ENCODE results near the gene ARHGEF35.
"Not testable (repeated sequence)": the region's sequence is repeated elsewhere in the genome, so short reads cannot be mapped to it uniquely, and the experiment has no call there.

Gene ARHGEF35

DNA sequence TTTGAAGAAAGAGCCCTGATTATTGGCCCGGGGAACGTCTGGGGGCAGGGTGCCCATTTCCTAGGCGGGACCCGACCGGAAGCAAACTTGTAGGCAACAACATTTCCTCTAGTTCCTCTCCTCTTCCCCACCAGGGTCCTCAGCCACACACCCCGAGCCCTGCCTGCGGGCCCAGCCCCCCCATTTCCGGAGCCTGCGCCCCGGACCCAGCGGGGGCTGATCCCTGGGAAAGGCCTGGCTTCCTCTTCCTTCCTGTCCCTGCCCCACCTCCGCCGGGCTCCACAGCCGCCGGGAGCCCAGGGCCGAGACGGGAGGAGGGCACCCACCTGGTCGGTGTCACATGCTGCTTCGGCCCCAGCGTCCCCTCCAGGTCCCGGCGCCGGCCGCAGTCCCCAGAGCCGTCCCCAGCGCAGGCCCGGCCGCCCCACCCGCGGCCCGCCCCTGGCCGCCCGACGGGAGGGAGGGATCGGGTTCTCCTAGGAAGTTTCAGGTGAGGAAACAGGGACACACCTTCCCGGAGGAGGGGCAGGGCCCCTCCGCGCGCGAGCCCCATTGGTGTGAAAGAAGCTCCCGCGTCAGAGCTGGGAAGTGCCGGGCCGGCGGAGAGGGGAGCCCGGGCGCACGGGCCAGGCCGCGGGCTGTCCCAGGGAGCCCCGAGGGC is at the start of gene ARHGEF35:
TSS of gene ARHGEF35 (minus strand) at position 622 of the 661 bp plus-strand sequence. CDS start 7,450 bp downstream, outside the sequence.
- not testable (repeated sequence) for DNase-seq

DNA sequence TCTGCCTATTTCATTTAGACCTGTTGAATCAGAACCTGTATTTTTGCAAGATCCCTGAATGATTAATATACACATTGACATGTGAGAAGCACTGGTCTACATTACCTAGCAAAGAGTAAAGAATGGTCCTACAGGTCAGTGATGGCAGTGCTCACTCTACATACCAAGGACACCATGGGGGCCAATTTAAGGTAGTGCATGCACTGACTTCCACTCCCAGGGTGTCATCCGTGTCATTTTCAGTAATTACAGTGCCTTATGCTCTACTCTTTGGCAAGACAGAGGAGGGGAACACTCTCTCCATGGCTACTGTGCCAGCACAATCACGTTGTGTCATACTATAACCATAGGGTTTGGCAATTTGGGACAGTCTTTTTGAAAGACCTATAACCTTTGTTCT is 49.7 kb upstream of the ARHGEF35 start:
- not testable (repeated sequence) for DNase-seq

DNA sequence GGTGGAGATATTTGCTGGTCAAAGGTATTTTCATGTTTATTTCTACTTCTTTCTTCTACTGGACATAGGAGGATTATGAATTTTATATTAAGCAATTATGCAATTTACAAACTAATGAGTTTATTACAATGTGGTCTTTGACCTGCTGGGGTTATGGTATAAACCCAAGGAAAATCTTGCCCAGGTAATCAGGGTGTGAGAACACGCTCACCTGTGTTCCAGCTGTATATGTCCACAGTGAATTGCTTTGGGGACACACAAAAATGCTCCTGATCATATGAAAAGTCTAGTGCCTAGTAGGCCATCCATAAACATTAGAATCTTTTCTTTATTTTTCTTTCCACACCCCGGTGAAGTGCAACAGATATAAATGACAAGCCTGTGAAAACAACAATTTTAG is 43.7 kb upstream of the ARHGEF35 start, which contains the start of gene OR2A42:
TSS of gene OR2A42 (minus strand) at position 241 of the 400 bp plus-strand sequence. CDS start 6,762 bp downstream, outside the sequence.
- not testable (repeated sequence) for DNase-seq

DNA sequence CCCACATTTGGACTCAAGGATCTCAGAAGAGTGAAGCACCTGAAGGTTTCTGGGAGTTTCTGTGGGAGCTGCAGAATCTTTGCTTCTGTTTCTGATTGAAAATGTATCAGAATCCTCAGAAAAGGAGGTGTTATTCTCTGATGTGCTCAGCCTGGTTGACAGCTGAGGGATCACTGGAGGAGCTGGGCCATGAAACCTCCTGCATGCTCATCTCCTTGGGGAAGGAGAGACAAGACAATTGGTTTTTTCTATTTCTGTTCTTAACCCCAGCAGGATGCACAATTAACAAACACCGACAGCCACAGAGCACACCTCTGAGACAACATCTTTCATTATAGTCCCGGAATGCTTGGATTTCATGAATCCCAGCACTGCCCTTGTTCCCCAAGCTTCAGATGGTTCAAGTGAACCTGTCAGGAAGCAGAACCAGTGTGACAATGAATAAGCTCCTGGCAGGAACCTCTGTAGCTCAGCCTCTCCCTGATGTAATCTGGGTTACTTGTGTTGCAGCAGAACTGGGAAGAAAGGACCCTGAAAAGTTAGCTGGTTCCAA is 43.0 kb upstream of the ARHGEF35 start:
- DNase-seq = not testable (repeated sequence)

DNA sequence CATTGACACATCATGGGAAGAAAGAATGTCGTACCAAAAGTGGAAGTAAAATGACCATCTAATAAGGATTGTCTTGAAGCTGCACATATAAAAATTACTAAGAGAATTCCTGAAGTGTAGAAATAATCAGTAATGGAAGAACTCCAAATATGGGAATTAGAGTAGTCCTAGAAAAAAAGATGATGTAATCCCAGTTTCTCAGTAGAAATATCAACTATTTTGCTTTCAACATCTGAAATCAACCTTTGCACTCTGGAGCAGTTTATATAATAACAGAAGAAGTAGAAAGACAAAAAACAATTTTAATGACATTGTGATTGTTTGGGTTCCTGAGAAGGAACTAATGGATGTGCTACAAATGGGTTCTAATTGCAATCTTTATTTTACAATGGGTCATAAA is 37.4 kb upstream of the ARHGEF35 start:
- DNase-seq = not testable (repeated sequence)

DNA sequence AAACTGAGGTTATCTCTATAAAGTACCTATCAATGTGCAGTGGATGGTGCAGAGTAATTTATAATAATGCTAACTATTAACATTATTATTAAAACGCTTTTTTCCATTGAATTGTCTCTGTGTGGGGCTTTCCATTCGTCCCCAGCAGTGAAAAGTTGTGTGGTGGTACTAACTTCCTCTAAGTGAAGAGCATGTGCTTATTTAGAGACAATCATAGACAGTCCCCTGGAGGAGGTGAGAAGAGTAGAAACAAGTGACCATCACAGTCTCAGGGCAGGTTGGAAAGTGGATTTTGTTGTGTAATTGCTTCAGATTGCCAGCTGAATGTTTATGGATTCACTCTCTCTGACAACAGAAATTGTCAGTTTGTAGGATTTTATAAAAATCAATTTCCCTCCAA is 35.4 kb upstream of the ARHGEF35 start:
- not testable (repeated sequence) for DNase-seq

DNA sequence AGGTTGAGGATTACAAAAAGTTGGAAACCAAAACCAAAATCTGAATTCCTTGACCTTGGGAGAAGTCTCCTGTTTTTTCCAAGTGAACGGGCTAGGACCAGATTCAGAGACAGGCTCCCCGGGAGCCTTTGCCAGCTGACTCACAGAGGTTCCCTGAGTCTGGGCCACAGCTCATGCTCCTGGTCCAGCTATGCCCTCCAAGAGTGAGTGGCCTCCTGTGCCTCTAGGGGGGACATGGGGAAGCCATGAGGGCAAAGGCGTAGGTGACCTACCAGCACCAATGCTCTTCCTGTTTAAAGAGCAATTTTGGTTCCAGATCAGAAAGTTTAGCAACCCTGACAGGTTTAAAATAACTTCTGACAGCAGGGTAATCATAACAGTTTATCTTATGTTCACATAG is 33.2 kb upstream of the ARHGEF35 start:
- not testable (repeated sequence) for DNase-seq

DNA sequence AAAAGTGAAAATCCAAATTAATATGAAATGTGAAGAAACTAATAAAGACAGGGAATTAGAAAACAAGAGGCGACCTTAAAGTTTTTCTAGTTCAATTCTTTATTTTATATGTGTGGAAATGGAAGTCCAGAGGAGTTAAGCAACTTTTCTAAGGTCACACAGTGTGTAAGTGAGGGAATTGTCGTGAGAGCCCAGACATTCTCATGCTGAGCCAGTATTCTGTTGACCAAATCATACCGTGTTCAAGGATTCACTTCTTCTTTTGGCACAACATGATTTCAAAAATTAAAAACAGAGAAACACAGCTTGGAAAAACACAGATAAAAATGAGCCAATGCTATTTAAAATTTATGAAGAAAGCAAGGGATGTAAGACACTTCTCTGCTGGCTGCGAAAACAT is 31.2 kb upstream of the ARHGEF35 start:
- DNase-seq = not testable (repeated sequence)

DNA sequence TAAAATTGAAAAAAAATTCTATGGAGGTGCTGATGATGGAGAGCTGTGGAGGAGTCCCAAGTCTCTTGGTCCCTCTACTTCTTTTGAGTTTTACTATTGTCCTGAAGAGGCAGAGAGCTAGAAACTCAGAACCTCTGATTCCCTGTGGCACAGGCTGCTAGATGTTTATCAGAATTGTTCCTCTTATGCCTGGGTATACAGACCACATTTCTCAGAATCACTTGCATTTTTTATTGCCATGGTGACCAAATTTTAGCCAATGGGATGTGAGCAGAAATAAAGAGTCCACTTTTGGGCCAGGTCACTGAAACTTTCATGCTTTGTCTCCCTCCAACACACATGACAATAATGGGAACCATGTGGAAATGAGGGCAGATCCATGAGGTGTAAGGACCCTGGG is 28.0 kb upstream of the ARHGEF35 start:
- DNase-seq = not testable (repeated sequence)

DNA sequence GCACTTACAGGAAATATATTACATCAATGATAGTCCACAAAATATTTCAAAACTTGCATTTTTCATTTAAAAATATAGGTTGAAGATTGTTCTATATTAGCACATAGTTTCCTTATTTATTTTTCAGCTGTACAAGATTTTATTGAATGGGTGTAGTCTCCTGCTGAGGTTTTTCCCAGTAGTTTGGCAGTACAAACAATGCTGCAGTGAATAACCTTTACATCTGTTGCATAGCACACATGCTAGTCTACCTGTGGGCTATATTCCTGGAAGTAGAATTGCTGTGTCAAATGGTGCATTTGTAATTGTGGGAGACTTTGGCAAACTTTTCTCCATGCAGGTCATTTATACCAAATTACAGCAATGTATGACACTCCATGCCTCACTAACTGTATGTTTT is 24.9 kb upstream of the ARHGEF35 start:
- not testable (repeated sequence) for DNase-seq

DNA sequence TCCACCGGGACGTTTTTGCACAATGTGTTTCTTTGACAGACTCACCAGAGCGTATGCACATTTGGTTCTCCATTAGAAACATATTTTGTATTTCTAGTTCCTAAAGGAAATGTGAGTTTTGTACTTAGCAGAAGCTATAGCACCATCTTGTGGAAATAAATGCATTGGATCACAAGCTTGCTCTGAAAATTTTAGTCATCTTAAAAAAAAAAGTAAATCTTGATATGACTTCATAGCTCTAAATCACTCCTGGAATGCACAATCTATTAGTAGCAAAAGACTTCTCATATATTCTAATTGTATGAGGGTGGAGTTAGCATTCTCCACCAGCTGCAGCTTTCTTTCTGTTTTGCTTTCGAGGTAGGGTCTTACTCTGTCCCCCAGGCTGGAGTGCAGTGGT is 23.5 kb upstream of the ARHGEF35 start:
- DNase-seq = not testable (repeated sequence)

DNA sequence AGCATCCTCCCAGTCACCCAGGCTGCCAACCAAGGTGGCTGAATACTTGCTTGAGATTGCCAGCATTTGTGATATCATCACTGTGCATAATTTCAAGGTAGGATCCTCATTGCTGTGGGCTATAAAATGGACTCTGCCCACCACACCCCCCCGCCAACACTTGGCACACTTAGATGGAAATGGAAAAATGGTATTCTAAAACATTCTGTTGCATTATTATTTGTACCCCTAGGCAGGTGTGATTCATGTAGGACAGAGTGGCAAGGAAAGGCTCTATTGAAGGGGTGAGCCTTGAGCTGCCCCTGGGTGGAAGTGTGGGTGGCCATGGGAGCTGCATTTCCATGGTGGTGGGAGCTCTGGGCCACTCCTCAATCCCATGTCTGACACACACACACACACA is 22.9 kb upstream of the ARHGEF35 start:
- DNase-seq = not testable (repeated sequence)

DNA sequence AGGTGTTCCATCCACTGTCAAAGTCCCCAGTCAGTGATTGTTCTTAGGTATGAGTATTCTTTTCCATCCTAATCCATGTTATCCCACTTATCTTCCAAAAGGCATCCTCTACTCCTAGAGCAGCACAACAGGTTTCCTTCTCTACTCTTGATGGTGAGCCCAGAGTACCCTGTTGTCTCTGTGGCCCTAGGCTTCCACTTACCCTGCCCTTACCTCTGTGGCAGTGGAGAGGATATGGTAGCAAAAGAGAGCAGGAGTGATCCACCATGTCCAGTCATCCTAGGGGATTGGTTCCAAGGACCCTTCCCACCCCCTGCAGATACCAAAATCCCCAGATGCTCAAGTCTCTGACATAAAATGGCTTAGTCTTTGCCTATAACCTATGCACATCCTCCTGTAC is 21.6 kb upstream of the ARHGEF35 start:
- DNase-seq = not testable (repeated sequence)

DNA sequence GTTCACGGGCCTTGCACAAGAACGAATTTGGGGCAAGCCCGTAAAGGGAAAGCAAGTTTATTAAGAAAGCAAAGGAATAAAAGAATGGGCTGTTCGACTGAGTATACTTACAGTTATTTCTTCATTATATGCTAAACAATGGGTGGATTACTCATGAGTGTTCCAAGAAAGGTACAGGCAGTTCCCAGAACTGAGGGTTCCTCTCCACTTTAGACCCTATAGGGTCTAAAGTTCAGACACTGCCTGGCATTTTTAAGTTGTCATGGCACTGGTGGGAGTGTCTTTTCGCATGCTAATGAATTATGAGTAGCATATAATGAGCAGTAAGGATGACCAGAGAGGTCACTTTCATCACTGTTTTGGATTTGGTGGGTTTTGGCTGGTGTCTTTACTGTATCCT is 9.7 kb upstream of the ARHGEF35 start:
- not testable (repeated sequence) for DNase-seq

DNA sequence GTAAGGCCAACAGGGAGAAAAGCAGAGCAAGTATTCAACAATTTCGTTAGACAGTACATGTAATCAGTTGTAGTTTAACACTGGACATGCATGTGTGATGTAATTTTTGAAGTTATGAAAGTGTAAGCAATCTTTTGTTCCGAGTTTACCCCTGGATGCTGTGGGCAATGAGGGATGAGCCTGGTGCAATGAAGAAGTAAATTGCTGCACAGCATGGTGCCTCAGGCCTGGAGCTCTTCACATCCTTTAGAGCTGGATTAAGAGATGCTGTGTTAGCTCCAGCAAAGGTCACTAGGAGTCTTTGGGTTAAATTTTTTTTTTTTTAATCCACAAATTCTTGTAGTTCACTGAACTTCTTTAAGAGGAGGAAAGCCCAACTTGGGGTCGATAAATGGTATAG is 7.5 kb upstream of the ARHGEF35 start:
- not testable (repeated sequence) for DNase-seq

DNA sequence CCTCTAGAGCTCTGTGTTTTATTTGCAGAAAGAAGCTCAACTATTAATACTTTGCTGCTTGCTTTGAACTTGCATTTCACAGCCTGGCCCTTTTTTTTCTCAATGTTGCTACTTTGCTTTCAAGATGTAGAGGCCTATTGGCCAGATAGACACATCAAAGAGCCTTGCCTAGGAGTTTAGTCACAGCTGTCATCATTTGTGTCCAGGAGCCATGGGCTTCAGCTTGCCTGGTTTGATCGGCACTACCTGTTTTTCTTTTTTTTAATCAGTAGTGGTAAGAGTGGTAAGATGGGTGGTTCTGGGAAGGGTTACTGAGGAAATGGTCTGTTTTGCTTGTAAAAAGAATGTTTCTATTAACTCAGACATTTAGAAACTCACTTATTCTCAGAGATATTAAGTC is 6.3 kb upstream of the ARHGEF35 start:
- not testable (repeated sequence) for DNase-seq

DNA sequence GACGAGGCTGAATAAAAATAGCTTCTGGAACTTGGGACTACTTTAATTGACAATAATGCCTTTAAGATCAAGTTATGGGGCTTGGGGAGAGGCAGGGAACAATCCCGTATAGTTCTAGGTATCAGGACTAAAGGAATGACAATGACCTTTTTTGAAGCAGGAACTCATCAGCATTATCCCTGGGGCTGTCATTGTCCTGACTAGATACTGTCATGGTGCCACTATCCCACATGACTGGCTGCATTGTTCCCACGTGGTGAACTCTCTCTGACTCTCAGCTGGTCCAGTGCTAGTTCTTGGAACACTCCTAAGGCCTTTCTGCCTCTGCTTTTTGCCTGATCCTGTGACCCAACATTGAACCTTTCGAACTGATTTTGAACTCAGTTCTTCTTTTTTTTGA is 3.3 kb upstream of the ARHGEF35 start:
- not testable (repeated sequence) for DNase-seq

DNA sequence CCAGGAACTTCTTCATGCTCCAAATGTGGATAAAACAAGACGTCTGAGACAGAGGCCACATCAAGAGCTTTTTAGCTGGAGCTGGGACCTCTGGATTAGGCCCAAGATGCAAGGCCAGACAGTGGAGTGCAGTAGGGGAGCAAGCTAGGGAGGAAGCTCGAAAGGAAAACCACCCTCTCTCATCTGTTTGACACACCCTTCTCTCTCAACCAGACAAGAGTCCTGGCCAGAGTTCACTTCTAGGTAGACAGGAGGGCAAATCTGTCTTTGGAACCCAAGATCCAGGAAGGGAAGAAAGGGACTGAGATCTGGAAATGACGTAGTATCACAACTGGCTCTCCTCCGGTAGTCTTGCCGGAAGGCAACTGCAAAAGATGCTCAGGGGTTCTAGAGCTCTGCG is 1.2 kb downstream of the ARHGEF35 start:
- DNase-seq = not testable (repeated sequence)

DNA sequence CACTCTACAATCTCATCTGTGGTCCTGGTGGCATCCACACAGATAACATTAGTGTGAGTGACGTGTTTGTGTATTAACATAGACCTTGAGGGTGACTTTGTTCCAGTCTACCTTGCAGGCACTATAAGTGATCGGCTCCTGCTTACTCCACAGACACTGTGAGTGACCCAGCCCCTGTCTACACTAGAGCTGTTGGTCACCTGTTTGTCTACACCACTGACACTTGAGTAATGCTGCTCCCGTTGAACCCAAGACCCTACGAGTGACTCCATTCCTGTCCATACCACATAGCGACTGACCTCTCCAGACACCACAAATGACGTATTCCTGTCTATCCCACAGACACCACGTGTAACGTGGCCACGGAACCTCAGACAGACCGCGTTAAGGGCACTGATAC is 1.9 kb downstream of the ARHGEF35 start:
- DNase-seq = not testable (repeated sequence)

DNA sequence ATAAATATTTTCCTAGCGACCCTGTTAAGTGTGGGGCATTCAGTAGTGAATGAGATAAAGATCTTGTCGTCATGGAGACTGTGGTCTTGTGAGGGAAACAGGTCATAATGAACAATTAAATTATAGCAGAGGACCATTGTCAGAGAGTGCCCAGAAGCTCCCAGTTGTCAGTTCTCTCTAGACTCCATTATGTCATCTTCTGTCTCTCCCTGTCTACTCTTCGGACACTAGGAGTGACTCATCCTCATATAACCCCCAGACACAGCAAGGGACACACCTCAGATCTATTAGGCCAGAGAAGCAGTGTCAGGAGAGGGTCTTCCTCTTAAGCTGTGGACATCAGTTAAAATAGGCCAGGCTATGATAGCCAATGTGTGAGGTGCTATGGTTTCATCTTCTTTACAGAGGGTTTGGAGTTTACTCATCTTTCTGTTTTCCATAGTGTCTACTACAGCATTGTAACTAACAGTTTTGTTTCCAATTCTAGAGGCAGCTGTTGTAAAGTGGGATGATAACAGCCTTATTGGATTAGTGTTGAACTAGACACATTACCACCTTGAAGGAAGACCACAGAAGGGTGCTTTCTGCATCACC is 7.0 kb downstream of the ARHGEF35 start:
- DNase-seq = not testable (repeated sequence)

DNA sequence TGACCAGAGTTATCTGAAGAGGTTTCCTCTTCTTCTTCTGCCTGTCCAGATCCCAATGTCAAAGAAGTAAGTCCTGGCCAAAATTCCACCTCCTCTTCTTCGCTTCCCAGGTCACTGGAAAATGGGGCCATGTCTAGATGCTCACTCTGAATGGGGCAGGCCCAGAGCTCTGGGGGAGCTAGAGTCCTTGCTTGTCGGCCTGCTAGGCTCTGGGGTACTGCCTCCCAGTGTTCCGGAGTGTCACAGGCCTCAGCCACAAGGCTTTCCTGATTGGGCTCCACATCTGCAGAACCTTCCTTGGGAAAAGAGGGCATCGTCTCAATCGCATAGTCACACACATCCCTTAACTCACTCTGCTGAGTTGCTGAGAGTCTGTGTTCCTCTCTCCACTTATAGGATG is 7.8 kb downstream of the ARHGEF35 start:
- not testable (repeated sequence) for DNase-seq

DNA sequence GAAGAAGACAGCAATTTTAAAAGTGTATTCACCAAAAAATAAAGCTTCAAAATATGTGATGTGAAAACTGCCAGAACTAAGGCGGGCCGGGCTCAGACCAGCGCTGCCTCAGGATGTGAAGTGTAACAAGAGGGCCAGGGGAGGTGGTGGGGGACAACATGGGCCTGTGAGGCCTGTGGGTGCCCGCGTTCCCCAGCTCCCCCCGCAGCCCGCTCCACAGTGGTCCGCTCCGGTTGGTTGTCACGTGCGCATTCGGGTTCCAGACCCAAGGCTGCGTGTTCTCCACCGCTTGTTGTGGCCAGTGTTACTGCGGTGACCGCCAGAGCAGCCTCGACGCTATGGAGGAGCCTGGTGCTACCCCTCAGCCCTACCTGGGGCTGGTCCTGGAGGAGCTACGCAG is 12.5 kb downstream of the ARHGEF35 start, which contains the start of gene CTAGE4:
TSS of gene CTAGE4 (plus strand) at position 301 of the 400 bp plus-strand sequence. CDS start at position 339, 38 bp downstream.
- DNase-seq = not testable (repeated sequence)

DNA sequence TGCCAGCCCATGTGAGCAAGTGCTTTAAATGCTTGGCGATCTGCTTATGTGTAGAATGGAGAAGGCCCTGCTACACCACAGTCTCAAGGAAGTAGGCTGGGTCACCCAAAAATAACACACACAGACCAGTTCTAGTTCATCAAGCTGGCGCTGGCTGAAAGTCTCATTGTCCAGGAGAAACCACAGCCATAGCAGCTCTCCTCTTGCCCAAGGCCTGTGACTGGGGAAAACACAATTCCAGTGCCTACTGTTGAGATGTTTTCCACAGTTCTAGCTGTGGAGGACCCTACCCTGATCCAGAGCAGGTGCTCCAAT is 16.5 kb downstream of the ARHGEF35 start:
- DNase-seq = not testable (repeated sequence)

Data from hematopoietic multipotent progenitor cell treated with erythropoietin and hydrocortisone succinate and interleukin-3 and kit ligand, for 6 days (in vitro differentiated cells).